Nephron progenitor cell (in vitro differentiated cells): ENCODE data around the gene PDE6H.

Experiments
- DNase-seq: peaks from one replicate; pipeline ENCODE4 v3.0.0; 2021
- H3K27ac Mint-ChIP-seq: 2 replicates; pipeline ENCODE4 v1.8.0; 2021; ENCODE audit warnings: mild to moderate bottlenecking, moderate library complexity, mixed read lengths
- H3K27me3 Mint-ChIP-seq: 2 replicates; pipeline ENCODE4 v1.8.0; 2021; ENCODE audit warnings: mild to moderate bottlenecking, low read depth, mixed read lengths; ENCODE audit not compliant: poor library complexity
- H3K36me3 Mint-ChIP-seq: 2 replicates; pipeline ENCODE4 v1.8.0; 2021; ENCODE audit warnings: low read depth, mixed read lengths
- H3K4me1 Mint-ChIP-seq: 2 replicates; pipeline ENCODE4 v1.8.0; 2021; ENCODE audit warnings: mixed read lengths
- H3K4me3 Mint-ChIP-seq: 2 replicates; pipeline ENCODE4 v1.8.0; 2021; ENCODE audit warnings: mild to moderate bottlenecking, moderate library complexity, mixed read lengths
- H3K9me3 Mint-ChIP-seq: 2 replicates; pipeline ENCODE4 v1.8.0; 2021; ENCODE audit warnings: mild to moderate bottlenecking, moderate library complexity, mixed read lengths
- CTCF ChIP-seq: fragments of 200-600 bp; sonication (generic); IDR thresholded peaks from 2 replicates; pipeline ENCODE4 v1.5.0; 2021; ENCODE audit warnings: antibody characterized with exemption

Gene PDE6H

GRCh38 chr12:14962797-14963196, 10.0 kb upstream of the PDE6H start:
- Mint-ChIP-seq H3K4me3 (no peak overlapping the region), H3K27me3 (peaks cover 19% of the 10 kb centered on the region), H3K4me1 (peaks cover under 1% of the 10 kb centered on the region), H3K27ac (no peak overlapping the region), H3K9me3 (no peaks in the 10 kb centered on the region), H3K36me3 (no peaks in the 10 kb centered on the region)
- DNase-seq: no peak
- TF ChIP-seq CTCF: no peak

GRCh38 chr12:14963520-14963919, 9.3 kb upstream of the PDE6H start:
- Mint-ChIP-seq H3K4me3 (no peak overlapping the region), H3K27me3 (peaks cover 20% of the 10 kb centered on the region), H3K36me3 (no peaks in the 10 kb centered on the region), H3K9me3 (no peaks in the 10 kb centered on the region), H3K27ac (no peak overlapping the region), H3K4me1 (no peaks in the 10 kb centered on the region)
- no peak for DNase-seq
- no peak for TF ChIP-seq CTCF

- Mint-ChIP-seq H3K27me3 (peaks cover 14% of the 10 kb centered on the region), H3K36me3 (no peaks in the 10 kb centered on the region), H3K4me1 (no peaks in the 10 kb centered on the region), H3K27ac (no peak overlapping the region), H3K9me3 (no peaks in the 10 kb centered on the region), H3K4me3 (no peak overlapping the region)
- no peak for TF ChIP-seq CTCF
- no peak for DNase-seq
Observed at GRCh38 chr12:14964406-14964805, 8.4 kb upstream of the PDE6H start.

- DNase-seq: no peak
- TF ChIP-seq CTCF: no peak
- Mint-ChIP-seq H3K4me3 (no peak overlapping the region), H3K27me3 (peaks cover 14% of the 10 kb centered on the region), H3K4me1 (no peaks in the 10 kb centered on the region), H3K36me3 (no peaks in the 10 kb centered on the region), H3K9me3 (no peaks in the 10 kb centered on the region), H3K27ac (no peak overlapping the region)
Observed at GRCh38 chr12:14965221-14965620, 7.6 kb upstream of the PDE6H start.

GRCh38 chr12:14968478-14968877, 4.4 kb upstream of the PDE6H start:
- peaks cover 7% of the 10 kb centered on the region for H3K27me3 Mint-ChIP-seq
- no peak for DNase-seq
- no peak overlapping the region for H3K27ac Mint-ChIP-seq
- no peaks in the 10 kb centered on the region for H3K4me1 Mint-ChIP-seq
- H3K4me3 Mint-ChIP-seq: no peak overlapping the region
- no peaks in the 10 kb centered on the region for H3K9me3 Mint-ChIP-seq
- H3K36me3 Mint-ChIP-seq: no peaks in the 10 kb centered on the region
- TF ChIP-seq CTCF: no peak

- no peak overlapping the region for H3K27ac Mint-ChIP-seq
- H3K27me3 Mint-ChIP-seq: peaks cover 7% of the 10 kb centered on the region
- DNase-seq: no peak
- no peak overlapping the region for H3K4me3 Mint-ChIP-seq
- H3K4me1 Mint-ChIP-seq: no peaks in the 10 kb centered on the region
- no peak for TF ChIP-seq CTCF
- H3K9me3 Mint-ChIP-seq: no peaks in the 10 kb centered on the region
- H3K36me3 Mint-ChIP-seq: no peaks in the 10 kb centered on the region
Observed at GRCh38 chr12:14970473-14970872, 2.4 kb upstream of the PDE6H start.
